SU-DHL-6 (cell line): ENCODE data around the gene METTL13.

Source experiments
- H2AFZ ChIP-seq: fragments of 200-600 bp; sonication (generic); 2 replicates; pipeline ENCODE4 v1.6.1; 2014; ENCODE audit warnings: low read depth, mild to moderate bottlenecking, moderate library complexity, mixed read lengths, antibody characterized with exemption, low read length; ENCODE audit not compliant: severe bottlenecking
- H3F3A ChIP-seq: fragments of 200-600 bp; shearing (Covaris generic); 2 replicates; pipeline ENCODE4 v1.6.0; 2016; ENCODE audit warnings: antibody characterized with exemption, mild to moderate bottlenecking; ENCODE audit not compliant: insufficient read depth
- H3K27ac ChIP-seq: fragments of 200-600 bp; sonication (generic); 2 replicates; pipeline ENCODE4 v1.5.1; 2016; ENCODE audit warnings: low read depth, mild to moderate bottlenecking, low read length, moderate library complexity, mixed read lengths
- H3K27me3 ChIP-seq: fragments of 200-600 bp; sonication (generic), shearing (Covaris generic); 2 replicates; pipeline ENCODE4 v1.6.0; 2014; ENCODE audit warnings: mild to moderate bottlenecking, low read length
- H3K36me3 ChIP-seq: fragments of 200-600 bp; sonication (generic); 2 replicates; pipeline ENCODE4 v1.6.1; 2014; ENCODE audit warnings: mild to moderate bottlenecking, low read length, mixed read lengths
- H3K4me2 ChIP-seq: fragments of 300-600, 200-600 bp; shearing (Covaris generic), sonication (generic); 2 replicates; pipeline ENCODE4 v1.6.0; 2014; ENCODE audit warnings: low read length, low read depth, mild to moderate bottlenecking; ENCODE audit not compliant: poor library complexity, severe bottlenecking
- H3K4me3 ChIP-seq: fragments of 200-600 bp; sonication (generic); 2 replicates; pipeline ENCODE4 v1.5.1; 2014; ENCODE audit warnings: antibody characterized with exemption, low read length, mild to moderate bottlenecking, mixed read lengths; ENCODE audit not compliant: insufficient read depth, poor library complexity, severe bottlenecking
- H3K79me2 ChIP-seq: fragments of 200-600 bp; sonication (generic); 2 replicates; pipeline ENCODE4 v1.6.1; 2014; ENCODE audit warnings: mild to moderate bottlenecking, low read length, moderate library complexity; ENCODE audit not compliant: insufficient read depth
- H3K9ac ChIP-seq: fragments of 200-600 bp; sonication (generic); 2 replicates; pipeline ENCODE4 v1.7.0; 2014; ENCODE audit warnings: mild to moderate bottlenecking, low read length
- H3K9me2 ChIP-seq: fragments of 200-600 bp; sonication (generic); replicated peaks from 2 replicates; pipeline ENCODE4 v1.6.1; 2014; ENCODE audit warnings: low read length; ENCODE audit not compliant: insufficient read depth
- H3K9me3 ChIP-seq: fragments of 200-600 bp; sonication (generic); 2 replicates; pipeline ENCODE4 v1.6.1; 2014; ENCODE audit warnings: low read length, mixed read lengths; ENCODE audit not compliant: insufficient read depth
- H4K20me1 ChIP-seq: fragments of 200-600 bp; sonication (generic); 2 replicates; pipeline ENCODE4 v1.6.1; 2014; ENCODE audit warnings: low read depth, mild to moderate bottlenecking, antibody characterized with exemption, low read length, moderate library complexity, mixed read lengths
- EZH2phosphoT487 ChIP-seq: fragments of 200-600 bp; sonication (generic), shearing (Covaris generic); conservative IDR thresholded peaks from 2 replicates; pipeline ENCODE4 v1.6.1; 2018; ENCODE audit warnings: mild to moderate bottlenecking, antibody characterized with exemption, low read length, moderate library complexity, mixed read lengths
- TF ChIP-seq, protein P1 (sequence below): fragments of 200-600 bp; sonication (generic); IDR thresholded peaks from one replicate; pipeline ENCODE4 v1.5.1; 2017; ENCODE audit warnings: antibody characterized with exemption, mild to moderate bottlenecking, low read length, moderate library complexity; ENCODE audit not compliant: insufficient read depth, poor library complexity, severe bottlenecking

The METTL13 gene

GRCh38 chr1:171786534-171786933 is 5.1 kb downstream of the METTL13 start:
- no peak overlapping the region for H3K9ac ChIP-seq
- H3K9me2 ChIP-seq: no peaks in the 10 kb centered on the region
- H3K27me3 ChIP-seq: no peaks in the 10 kb centered on the region
- peaks cover 13% of the 10 kb centered on the region for H3K36me3 ChIP-seq
- no peak overlapping the region for H3K27ac ChIP-seq
- no peak overlapping the region for H3K4me3 ChIP-seq
- H4K20me1 ChIP-seq: no peaks in the 10 kb centered on the region
- no peak overlapping the region for H2AFZ ChIP-seq
- no peak overlapping the region for H3K4me2 ChIP-seq
- no peaks in the 10 kb centered on the region for H3K9me3 ChIP-seq
- TF ChIP-seq, protein P1, sequence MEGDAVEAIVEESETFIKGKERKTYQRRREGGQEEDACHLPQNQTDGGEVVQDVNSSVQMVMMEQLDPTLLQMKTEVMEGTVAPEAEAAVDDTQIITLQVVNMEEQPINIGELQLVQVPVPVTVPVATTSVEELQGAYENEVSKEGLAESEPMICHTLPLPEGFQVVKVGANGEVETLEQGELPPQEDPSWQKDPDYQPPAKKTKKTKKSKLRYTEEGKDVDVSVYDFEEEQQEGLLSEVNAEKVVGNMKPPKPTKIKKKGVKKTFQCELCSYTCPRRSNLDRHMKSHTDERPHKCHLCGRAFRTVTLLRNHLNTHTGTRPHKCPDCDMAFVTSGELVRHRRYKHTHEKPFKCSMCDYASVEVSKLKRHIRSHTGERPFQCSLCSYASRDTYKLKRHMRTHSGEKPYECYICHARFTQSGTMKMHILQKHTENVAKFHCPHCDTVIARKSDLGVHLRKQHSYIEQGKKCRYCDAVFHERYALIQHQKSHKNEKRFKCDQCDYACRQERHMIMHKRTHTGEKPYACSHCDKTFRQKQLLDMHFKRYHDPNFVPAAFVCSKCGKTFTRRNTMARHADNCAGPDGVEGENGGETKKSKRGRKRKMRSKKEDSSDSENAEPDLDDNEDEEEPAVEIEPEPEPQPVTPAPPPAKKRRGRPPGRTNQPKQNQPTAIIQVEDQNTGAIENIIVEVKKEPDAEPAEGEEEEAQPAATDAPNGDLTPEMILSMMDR: no peak
- TF ChIP-seq EZH2phosphoT487: no peak
- peaks cover 42% of the 10 kb centered on the region for H3K79me2 ChIP-seq
- no peaks in the 10 kb centered on the region for H3F3A ChIP-seq

GRCh38 chr1:171787686-171788480 is 6.4 kb downstream of the METTL13 start:
- Histone ChIP-seq H3K9me2 (no peaks in the 10 kb centered on the region), H3F3A (no peaks in the 10 kb centered on the region), H4K20me1 (no peaks in the 10 kb centered on the region), H3K36me3 (peaks cover 13% of the 10 kb centered on the region), H2AFZ (no peak overlapping the region), H3K79me2 (peaks cover 28% of the 10 kb centered on the region), H3K27me3 (no peaks in the 10 kb centered on the region), H3K4me3 (no peak overlapping the region), H3K9me3 (no peaks in the 10 kb centered on the region), H3K9ac (no peak overlapping the region), H3K27ac (no peak overlapping the region), H3K4me2 (no peak overlapping the region)
- TF ChIP-seq, protein P1: no peak
- TF ChIP-seq EZH2phosphoT487: no peak

DNA sequence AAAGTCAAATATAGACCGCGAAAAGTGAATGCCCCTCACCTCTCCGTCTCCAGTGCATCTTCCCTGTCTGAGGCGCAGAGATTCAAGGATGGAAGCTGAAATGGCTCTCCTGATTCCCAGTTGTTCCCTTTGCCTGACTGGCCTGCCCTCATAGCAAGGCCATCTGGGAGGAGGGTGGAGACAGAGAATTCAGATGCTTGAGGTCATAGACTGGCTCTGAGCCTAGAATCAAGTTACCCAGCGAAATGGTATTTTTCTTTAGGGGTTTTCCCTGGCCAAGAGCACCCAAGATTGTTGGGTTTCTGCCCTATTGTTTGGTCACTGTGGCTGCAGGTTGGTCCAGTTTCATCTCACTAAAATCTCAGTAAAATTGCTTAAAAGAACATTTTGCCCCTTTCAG is 7.2 kb downstream of the METTL13 start:
- Histone ChIP-seq H3K36me3 (peaks cover 16% of the 10 kb centered on the region), H3K4me2 (no peak overlapping the region), H3K79me2 (peaks cover 20% of the 10 kb centered on the region), H2AFZ (no peak overlapping the region), H4K20me1 (no peaks in the 10 kb centered on the region), H3K27me3 (no peaks in the 10 kb centered on the region), H3F3A (no peaks in the 10 kb centered on the region), H3K27ac (no peak overlapping the region), H3K9me2 (no peaks in the 10 kb centered on the region), H3K4me3 (no peak overlapping the region), H3K9ac (no peak overlapping the region), H3K9me3 (no peaks in the 10 kb centered on the region)
- TF ChIP-seq EZH2phosphoT487: no peak
- TF ChIP-seq, protein P1: no peak
